Measurements from ENCODE around the gene SOAT2.
"Not testable (repeated sequence)": the region's sequence is repeated elsewhere in the genome, so short reads cannot be mapped to it uniquely, and the experiment has no call there.

Gene SOAT2

GRCh38 chr12:53101931-53102781 is 1.1 kb upstream of the SOAT2 start:
- no peak overlapping the region for H3K4me3 ChIP-seq (ENCODE audit: low read depth, low read length)
- no peak for TF ChIP-seq CTCF (IDR thresholded peaks at IDR 0.05; ENCODE audit: control insufficient read depth, extremely low read depth, insufficient read depth)
- no peak for DNase-seq (ENCODE audit: low read depth)

DNA sequence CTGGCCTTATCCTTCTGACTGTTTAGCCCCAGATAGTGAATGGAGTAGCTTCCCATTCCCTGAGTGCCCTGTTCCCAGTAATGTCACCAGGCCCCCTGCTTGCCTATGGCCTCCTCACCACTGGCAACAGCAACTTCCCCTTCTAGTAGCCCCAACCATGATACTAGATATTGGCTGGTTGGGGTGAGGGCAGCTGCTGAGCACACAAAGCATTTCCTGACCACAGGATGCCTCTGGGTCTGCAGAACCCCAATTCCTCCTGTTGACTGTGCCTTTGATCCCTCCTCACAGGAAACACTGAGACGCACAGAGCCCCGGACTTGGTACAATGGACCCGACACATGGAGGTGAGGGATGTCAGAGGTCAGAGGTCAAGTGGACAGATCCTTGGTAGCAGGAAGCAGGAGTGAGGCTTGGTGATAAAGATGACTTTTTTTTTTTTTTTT is 597 bp downstream of the SOAT2 start:
- no peak for DNase-seq (ENCODE audit: low read depth)
- no peak overlapping the region for H3K4me3 ChIP-seq (ENCODE audit: low read depth, low read length)
- no peak for TF ChIP-seq CTCF (IDR thresholded peaks at IDR 0.05; ENCODE audit: control insufficient read depth, extremely low read depth, insufficient read depth)

DNA sequence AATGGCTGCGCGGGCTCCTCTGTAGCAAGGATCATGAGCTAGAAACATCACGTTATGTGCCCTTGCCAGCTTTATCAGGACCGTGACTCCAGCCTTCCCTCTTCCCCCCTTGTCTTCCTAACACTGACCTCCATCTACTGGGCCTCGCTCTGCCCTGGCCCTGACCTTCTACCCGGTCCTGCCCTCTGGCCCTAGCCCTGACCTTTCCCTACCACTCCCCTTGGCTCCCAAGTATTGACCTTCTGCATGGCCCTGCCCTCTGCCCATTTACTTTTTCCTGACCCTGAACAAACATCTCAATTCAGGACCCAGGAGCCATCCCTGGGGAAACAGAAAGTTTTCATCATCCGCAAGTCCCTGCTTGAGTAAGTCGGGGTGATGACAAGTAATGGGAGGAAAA is 2.0 kb downstream of the SOAT2 start:
- H3K4me3 ChIP-seq (ENCODE audit: low read depth, low read length) = no peak overlapping the region
- no peak for TF ChIP-seq CTCF (IDR thresholded peaks at IDR 0.05; ENCODE audit: control insufficient read depth, extremely low read depth, insufficient read depth)
- DNase-seq (ENCODE audit: low read depth) = no peak

DNA sequence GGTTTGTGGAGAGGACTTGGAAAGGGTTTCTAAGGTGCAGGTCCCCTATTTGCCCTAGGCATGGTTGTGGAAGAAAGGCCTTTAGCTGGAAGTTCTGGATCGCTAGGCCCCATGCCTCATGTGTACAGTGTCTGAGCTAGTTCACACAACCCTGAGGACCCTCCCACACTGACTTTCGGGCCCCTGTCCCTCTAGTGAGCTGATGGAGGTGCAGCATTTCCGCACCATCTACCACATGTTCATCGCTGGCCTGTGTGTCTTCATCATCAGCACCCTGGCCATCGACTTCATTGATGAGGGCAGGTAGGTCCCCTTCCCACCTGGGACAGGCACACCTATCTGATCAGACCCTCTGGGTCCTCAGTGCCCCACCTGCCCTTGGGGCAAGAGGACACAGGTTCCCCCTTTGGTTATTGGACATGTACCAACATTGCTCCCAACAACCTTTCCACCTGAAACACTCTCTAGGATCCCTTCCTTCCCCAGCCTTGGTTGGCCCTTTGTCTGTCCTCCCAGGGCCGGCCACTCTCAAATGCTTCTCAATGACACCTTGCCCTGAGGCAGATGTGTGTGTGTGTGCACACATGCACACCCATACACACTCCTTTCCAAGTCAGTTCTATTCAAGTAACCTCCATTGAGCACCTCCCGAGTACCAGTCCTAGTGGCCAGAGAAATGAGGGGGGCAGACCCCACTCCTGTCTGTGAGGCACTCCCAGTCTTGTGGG is 2.6 kb downstream of the SOAT2 start:
- H3K4me3 ChIP-seq (ENCODE audit: low read depth, low read length) = no peak overlapping the region
- DNase-seq (ENCODE audit: low read depth) = no peak
- no peak for TF ChIP-seq CTCF (IDR thresholded peaks at IDR 0.05; ENCODE audit: control insufficient read depth, extremely low read depth, insufficient read depth)

- DNase-seq (ENCODE audit: low read depth) = no peak
- TF ChIP-seq CTCF (IDR thresholded peaks at IDR 0.05; ENCODE audit: control insufficient read depth, extremely low read depth, insufficient read depth) = no peak
- H3K4me3 ChIP-seq (ENCODE audit: low read depth, low read length) = no peak overlapping the region
Observed at GRCh38 chr12:53107122-53107521, 3.8 kb downstream of the SOAT2 start.

GRCh38 chr12:53112431-53112830 is 9.1 kb downstream of the SOAT2 start:
- DNase-seq (ENCODE audit: low read depth); H3K4me3 ChIP-seq (ENCODE audit: low read depth, low read length): not testable (repeated sequence)

GRCh38 chr12:53113136-53113705 is 9.9 kb downstream of the SOAT2 start:
- TF ChIP-seq CTCF (IDR thresholded peaks at IDR 0.05; ENCODE audit: control insufficient read depth, extremely low read depth, insufficient read depth) = no peak
- H3K4me3 ChIP-seq (ENCODE audit: low read depth, low read length) = no peak overlapping the region
- DNase-seq (ENCODE audit: low read depth) = no peak

Measured in LNCaP clone FGC (cell line).